ENCODE data around the gene HNF1B.

The HNF1B gene

GRCh38 chr17:37659925-37660324 is 84.9 kb downstream of the HNF1B start:
- no peak for DNase-seq (ENCODE audit: low read depth)
- no peak overlapping the region for H3K4me3 ChIP-seq (ENCODE audit: low read depth, low read length)
- TF ChIP-seq CTCF (IDR thresholded peaks at IDR 0.05; ENCODE audit: control insufficient read depth, extremely low read depth, insufficient read depth), result no peak

DNA sequence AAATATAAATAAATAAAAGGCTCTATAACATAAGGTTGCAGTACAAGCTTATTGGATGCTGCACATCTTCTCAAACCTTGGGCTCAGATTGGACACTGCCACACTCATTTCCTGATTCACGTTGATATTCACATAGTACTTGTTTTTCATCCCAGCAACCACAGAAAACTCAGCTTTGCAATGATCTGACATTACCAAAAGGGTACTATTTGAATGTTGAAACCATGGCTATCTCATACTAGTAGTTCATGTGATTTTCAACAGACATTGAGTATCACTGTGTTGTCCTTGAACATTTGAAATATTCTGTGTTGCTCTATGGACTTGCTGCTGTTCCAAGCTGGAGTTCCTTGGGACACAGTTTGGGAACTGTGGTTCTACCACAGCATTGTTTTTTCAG is 87.7 kb downstream of the HNF1B start:
- no peak for TF ChIP-seq CTCF (IDR thresholded peaks at IDR 0.05; ENCODE audit: control insufficient read depth, extremely low read depth, insufficient read depth)
- no peak for DNase-seq (ENCODE audit: low read depth)
- no peak overlapping the region for H3K4me3 ChIP-seq (ENCODE audit: low read depth, low read length)

DNA sequence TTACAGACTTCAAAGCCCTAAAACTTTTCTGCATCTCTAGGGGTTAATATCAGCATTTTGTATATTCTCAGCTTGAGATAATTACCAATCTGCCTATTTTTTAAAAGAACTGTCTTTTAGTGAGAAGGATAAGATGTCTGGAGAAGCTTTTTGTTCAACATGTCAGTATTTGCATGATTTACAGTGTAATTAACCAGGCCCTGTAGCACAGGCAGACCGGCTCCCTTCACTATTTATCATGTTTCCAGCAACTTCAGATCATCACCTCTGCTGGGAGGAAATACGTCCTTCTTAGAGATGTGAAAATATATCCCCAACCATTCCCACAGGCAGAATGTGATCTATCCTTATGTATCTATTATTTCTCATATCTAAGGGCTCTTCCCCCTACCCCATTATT is 93.0 kb downstream of the HNF1B start:
- DNase-seq (ENCODE audit: low read depth), result no peak
- TF ChIP-seq CTCF (IDR thresholded peaks at IDR 0.05; ENCODE audit: control insufficient read depth, extremely low read depth, insufficient read depth), result no peak
- no peak overlapping the region for H3K4me3 ChIP-seq (ENCODE audit: low read depth, low read length)

GRCh38 chr17:37650419-37651003 is 94.3 kb downstream of the HNF1B start:
- no peak overlapping the region for H3K4me3 ChIP-seq (ENCODE audit: low read depth, low read length)
- TF ChIP-seq CTCF (IDR thresholded peaks at IDR 0.05; ENCODE audit: control insufficient read depth, extremely low read depth, insufficient read depth), result peak; percentile 79
- no peak for DNase-seq (ENCODE audit: low read depth)

DNA sequence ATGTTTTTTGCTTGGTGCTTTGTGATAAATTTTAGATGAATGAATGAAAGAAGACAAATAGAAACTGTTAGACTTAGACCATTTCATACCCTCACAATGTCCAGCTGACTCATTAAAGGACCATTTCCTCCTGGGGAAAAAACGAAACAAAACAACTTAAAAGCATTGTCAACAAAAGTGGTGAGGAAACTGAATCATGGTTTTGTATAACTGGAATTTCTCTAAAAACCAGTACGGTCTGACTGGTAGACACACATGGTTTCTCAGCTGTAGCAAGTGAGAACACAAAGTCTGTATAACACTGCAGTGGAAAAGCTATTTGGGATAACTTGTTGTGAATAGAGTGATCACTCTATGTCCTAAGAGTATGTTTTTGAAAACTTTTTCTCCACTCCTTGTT is 96.3 kb downstream of the HNF1B start:
- no peak for DNase-seq (ENCODE audit: low read depth)
- TF ChIP-seq CTCF (IDR thresholded peaks at IDR 0.05; ENCODE audit: control insufficient read depth, extremely low read depth, insufficient read depth), result no peak
- no peak overlapping the region for H3K4me3 ChIP-seq (ENCODE audit: low read depth, low read length)

DNA sequence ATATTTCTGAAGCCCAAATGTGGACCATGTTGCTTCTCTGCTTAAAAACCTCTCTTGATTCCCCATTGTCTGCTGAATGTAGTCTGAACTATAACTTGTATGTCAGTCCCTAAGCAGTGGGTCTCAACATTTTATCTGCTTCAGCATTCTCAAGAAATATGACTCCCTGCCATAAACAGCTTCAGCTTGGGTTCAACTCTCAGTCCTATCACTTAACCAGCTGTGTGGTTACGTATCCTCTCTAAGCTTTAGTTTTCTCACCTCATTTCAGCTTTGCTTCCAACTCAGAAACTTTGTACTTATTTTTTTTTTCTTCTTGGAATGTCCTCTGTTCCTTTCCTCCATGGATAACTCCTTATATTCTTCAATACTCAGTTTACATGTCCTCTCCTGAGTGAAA is 97.0 kb downstream of the HNF1B start:
- no peak for DNase-seq (ENCODE audit: low read depth)
- H3K4me3 ChIP-seq (ENCODE audit: low read depth, low read length), result no peak overlapping the region
- TF ChIP-seq CTCF (IDR thresholded peaks at IDR 0.05; ENCODE audit: control insufficient read depth, extremely low read depth, insufficient read depth), result no peak

GRCh38 chr17:37643869-37644268 is 101.0 kb downstream of the HNF1B start:
- peak overlapping the region; percentile 87 for H3K4me3 ChIP-seq (ENCODE audit: low read depth, low read length)
- no peak for DNase-seq (ENCODE audit: low read depth)
- TF ChIP-seq CTCF (IDR thresholded peaks at IDR 0.05; ENCODE audit: control insufficient read depth, extremely low read depth, insufficient read depth), result no peak

Measured in LNCaP clone FGC (cell line).